ENCODE results near the gene BRSK1. TPM values are rescaled to one million over a fixed set of nuclear protein-coding genes. Genes with fewer than 3 reads are reported as not detected.
A peak's percentile ranks its signal among the peaks of the same experiment; 100 is the strongest.

The BRSK1 gene
- total RNA-seq, 1 experiment from 2014 or later, result 8.7 TPM

GRCh38 chr19:55352040-55352439 lies 68.2 kb downstream of the BRSK1 start:
- no peaks in the 10 kb centered on the region for H3K9me3 ChIP-seq (ENCODE audit: low read length)
- peak overlapping the region; percentile 91 for H3K4me2 ChIP-seq (ENCODE audit: low read length)
- H3F3A ChIP-seq (ENCODE audit: low read length, unreplicated experiment), result no peaks in the 10 kb centered on the region
- peaks cover 45% of the 10 kb centered on the region for H3K4me1 ChIP-seq (ENCODE audit: insufficient read depth, low read length)
- no peak overlapping the region for H3K9ac ChIP-seq (ENCODE audit: low read length)
- ChIA-PET POLR2A (ENCODE audit: unreplicated experiment) (interaction anchor here (0.6 kb wide), 1 partner anchor 13 kb away, joined by 4 read pairs; the partner anchor contains the start of gene KMT5C), CTCF (no interaction called here)
- intact Hi-C loops (cut with micrococcal nuclease), result no loop called here
- H3K36me3 ChIP-seq (ENCODE audit: low read depth, low read length), result no peaks in the 10 kb centered on the region; the same call in 1 of the 2 replicates
- DNase-seq (peak; percentile 89), ATAC-seq (peak; percentile 41)
- H2AFZ ChIP-seq (ENCODE audit: low read length), result no peak overlapping the region
- BruUV-seq (replicated peaks), result no TSS peak
- no peaks in the 10 kb centered on the region for H4K20me1 ChIP-seq (ENCODE audit: low read length)
- H3K27me3 ChIP-seq (ENCODE audit: low read length), result peaks cover 17% of the 10 kb centered on the region
- H3K27ac ChIP-seq (ENCODE audit: low read length), result peak overlapping the region; percentile 49
- no peaks in the 10 kb centered on the region for H3K9me2 ChIP-seq (replicated peaks; ENCODE audit: low read length)
- TF ChIP-seq CTCF (conservative IDR thresholded peaks at IDR 0.05; ENCODE audit: low read depth, low read length) (no peak), EZH2phosphoT487 (IDR thresholded peaks at IDR 0.05; ENCODE audit: borderline replicate concordance, low read length) (no peak), EZH2 (IDR thresholded peaks at IDR 0.05; ENCODE audit: low read length, unreplicated experiment) (no peak)
- H3K79me2 ChIP-seq (ENCODE audit: low read length), result no peaks in the 10 kb centered on the region
- no peak overlapping the region for H3K4me3 ChIP-seq (ENCODE audit: low read length)

GRCh38 chr19:55352549-55353145 lies 68.8 kb downstream of the BRSK1 start:
- no peaks in the 10 kb centered on the region for H3K79me2 ChIP-seq (ENCODE audit: low read length)
- peaks cover 17% of the 10 kb centered on the region for H3K27me3 ChIP-seq (ENCODE audit: low read length)
- H3K4me3 ChIP-seq (ENCODE audit: low read length), result peak overlapping the region; percentile 68; the same call in 1 of the 2 replicates
- no TSS peak for BruUV-seq (replicated peaks)
- H3F3A ChIP-seq (ENCODE audit: low read length, unreplicated experiment), result no peaks in the 10 kb centered on the region
- H2AFZ ChIP-seq (ENCODE audit: low read length), result no peak overlapping the region
- no peak overlapping the region for H3K9ac ChIP-seq (ENCODE audit: low read length)
- no peak for TF ChIP-seq EZH2 (IDR thresholded peaks at IDR 0.05; ENCODE audit: low read length, unreplicated experiment)
- DNase-seq (no peak), ATAC-seq (no peak)
- peak overlapping the region; percentile 91 for H3K4me2 ChIP-seq (ENCODE audit: low read length)
- H3K9me2 ChIP-seq (replicated peaks; ENCODE audit: low read length), result no peaks in the 10 kb centered on the region
- CTCF ChIA-PET, result no interaction called here
- peak overlapping the region; percentile 16; the same call in 1 of the 2 replicates for H3K27ac ChIP-seq (ENCODE audit: low read length)
- H3K4me1 ChIP-seq (ENCODE audit: insufficient read depth, low read length), result peaks cover 45% of the 10 kb centered on the region
- no peaks in the 10 kb centered on the region for H3K9me3 ChIP-seq (ENCODE audit: low read length)
- no peaks in the 10 kb centered on the region for H3K36me3 ChIP-seq (ENCODE audit: low read depth, low read length)
- no peaks in the 10 kb centered on the region for H4K20me1 ChIP-seq (ENCODE audit: low read length)
- intact Hi-C loops (cut with micrococcal nuclease), result no loop called here
- POLR2A ChIA-PET (ENCODE audit: unreplicated experiment), result interaction anchor here (0.6 kb wide), 1 partner anchor 93 kb away, joined by 7 read pairs; no protein-coding TSS in a partner anchor

- Histone ChIP-seq H3K27me3 (ENCODE audit: low read length) (peaks cover 17% of the 10 kb centered on the region), H4K20me1 (ENCODE audit: low read length) (no peaks in the 10 kb centered on the region), H3K9me2 (replicated peaks; ENCODE audit: low read length) (no peaks in the 10 kb centered on the region), H3K79me2 (ENCODE audit: low read length) (no peaks in the 10 kb centered on the region), H3K4me3 (ENCODE audit: low read length) (peak overlapping the region; percentile 68), H3K27ac (ENCODE audit: low read length) (no peak overlapping the region), H3K4me1 (ENCODE audit: insufficient read depth, low read length) (peaks cover 45% of the 10 kb centered on the region), H3K36me3 (ENCODE audit: low read depth, low read length) (no peaks in the 10 kb centered on the region), H3K9ac (ENCODE audit: low read length) (peak overlapping the region; percentile 48), H3K9me3 (ENCODE audit: low read length) (no peaks in the 10 kb centered on the region), H3K4me2 (ENCODE audit: low read length) (peak overlapping the region; percentile 91), H2AFZ (ENCODE audit: low read length) (peak overlapping the region; percentile 70), H3F3A (ENCODE audit: low read length, unreplicated experiment) (no peaks in the 10 kb centered on the region)
- TF ChIP-seq EZH2phosphoT487 (IDR thresholded peaks at IDR 0.05; ENCODE audit: borderline replicate concordance, low read length), result no peak
- TF ChIP-seq CTCF (conservative IDR thresholded peaks at IDR 0.05; ENCODE audit: low read depth, low read length), result no peak
- TF ChIP-seq EZH2 (IDR thresholded peaks at IDR 0.05; ENCODE audit: low read length, unreplicated experiment), result no peak
- intact Hi-C loops (cut with micrococcal nuclease), result no loop called here
- POLR2A ChIA-PET (ENCODE audit: unreplicated experiment), result interaction anchor here (0.6 kb wide), 1 partner anchor 94 kb away, joined by 7 read pairs; no protein-coding TSS in a partner anchor
- CTCF ChIA-PET, result no interaction called here
- ATAC-seq (0 out of 2 replicates have a peak, but pooled peaks have one; percentile 0), DNase-seq (peak; percentile 39)
- TSS peak; percentile 87 for BruUV-seq (replicated peaks)
Measured at GRCh38 chr19:55353356-55353802, 69.6 kb downstream of the BRSK1 start.

Measured in PC-3 (cell line).